ENCODE results near the gene PTPRJ. TPM values are rescaled to one million over a fixed set of nuclear protein-coding genes. Genes with fewer than 3 reads are reported as not detected.

PTPRJ gene
- total and polyA plus RNA-seq, 2 experiments from 2014 or later: 9.3 to 16.4 TPM

- Histone ChIP-seq H3K4me2 (no peak overlapping the region), H3K27me3 (no peaks in the 10 kb centered on the region), H3K79me2 (peaks cover 20% of the 10 kb centered on the region), H3K9me3 (ENCODE audit: low read depth) (no peaks in the 10 kb centered on the region), H3K4me3 (no peak overlapping the region), H4K20me1 (ENCODE audit: insufficient read depth, poor library complexity, severe bottlenecking) (no peaks in the 10 kb centered on the region), H3K27ac (no peak overlapping the region), H3K9me2 (replicated peaks; ENCODE audit: insufficient read depth) (no peaks in the 10 kb centered on the region), H3K4me1 (ENCODE audit: insufficient read depth) (no peaks in the 10 kb centered on the region), H3K36me3 (replicated peaks; ENCODE audit: insufficient read depth, low read depth) (no peaks in the 10 kb centered on the region), H2AFZ (no peak overlapping the region)
- 88% methylated on average over 6 of the region's 6 CpGs for WGBS (ENCODE audit: low lambda C conversion rate, missing lambda C conversion rate)
- no peak for DNase-seq (ENCODE audit: low spot score)
- TF ChIP-seq EZH2 (IDR thresholded peaks at IDR 0.05; ENCODE audit: borderline replicate concordance) (no peak), EZH2phosphoT487 (IDR thresholded peaks at IDR 0.05; ENCODE audit: low read depth, severe bottlenecking, unreplicated experiment) (no peak)
- TF ChIP-seq, protein P1, sequence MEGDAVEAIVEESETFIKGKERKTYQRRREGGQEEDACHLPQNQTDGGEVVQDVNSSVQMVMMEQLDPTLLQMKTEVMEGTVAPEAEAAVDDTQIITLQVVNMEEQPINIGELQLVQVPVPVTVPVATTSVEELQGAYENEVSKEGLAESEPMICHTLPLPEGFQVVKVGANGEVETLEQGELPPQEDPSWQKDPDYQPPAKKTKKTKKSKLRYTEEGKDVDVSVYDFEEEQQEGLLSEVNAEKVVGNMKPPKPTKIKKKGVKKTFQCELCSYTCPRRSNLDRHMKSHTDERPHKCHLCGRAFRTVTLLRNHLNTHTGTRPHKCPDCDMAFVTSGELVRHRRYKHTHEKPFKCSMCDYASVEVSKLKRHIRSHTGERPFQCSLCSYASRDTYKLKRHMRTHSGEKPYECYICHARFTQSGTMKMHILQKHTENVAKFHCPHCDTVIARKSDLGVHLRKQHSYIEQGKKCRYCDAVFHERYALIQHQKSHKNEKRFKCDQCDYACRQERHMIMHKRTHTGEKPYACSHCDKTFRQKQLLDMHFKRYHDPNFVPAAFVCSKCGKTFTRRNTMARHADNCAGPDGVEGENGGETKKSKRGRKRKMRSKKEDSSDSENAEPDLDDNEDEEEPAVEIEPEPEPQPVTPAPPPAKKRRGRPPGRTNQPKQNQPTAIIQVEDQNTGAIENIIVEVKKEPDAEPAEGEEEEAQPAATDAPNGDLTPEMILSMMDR (IDR thresholded peaks at IDR 0.05; ENCODE audit: poor library complexity): no peak
Measured at GRCh38 chr11:48080301-48080861, 100.0 kb downstream of the PTPRJ start.

- no peaks in the 10 kb centered on the region for H3K9me3 ChIP-seq (ENCODE audit: low read depth)
- H3K4me2 ChIP-seq: no peak overlapping the region
- no peaks in the 10 kb centered on the region for H3K27me3 ChIP-seq
- no peak overlapping the region for H3K4me3 ChIP-seq
- no peaks in the 10 kb centered on the region for H3K9me2 ChIP-seq (replicated peaks; ENCODE audit: insufficient read depth)
- WGBS (ENCODE audit: low lambda C conversion rate, missing lambda C conversion rate): 73% methylated on average over 19 of the region's 19 CpGs
- H4K20me1 ChIP-seq (ENCODE audit: insufficient read depth, poor library complexity, severe bottlenecking): no peaks in the 10 kb centered on the region
- DNase-seq (ENCODE audit: low spot score): no peak
- no peak overlapping the region for H2AFZ ChIP-seq
- TF ChIP-seq EZH2 (IDR thresholded peaks at IDR 0.05; ENCODE audit: borderline replicate concordance): no peak
- TF ChIP-seq, protein P1 (IDR thresholded peaks at IDR 0.05; ENCODE audit: poor library complexity): no peak
- TF ChIP-seq EZH2phosphoT487 (IDR thresholded peaks at IDR 0.05; ENCODE audit: low read depth, severe bottlenecking, unreplicated experiment): no peak
- peaks cover 24% of the 10 kb centered on the region for H3K79me2 ChIP-seq
- no peak overlapping the region for H3K27ac ChIP-seq
- no peaks in the 10 kb centered on the region for H3K4me1 ChIP-seq (ENCODE audit: insufficient read depth)
- no peaks in the 10 kb centered on the region for H3K36me3 ChIP-seq (replicated peaks; ENCODE audit: insufficient read depth, low read depth)
Measured at GRCh38 chr11:48081151-48082010, 101.0 kb downstream of the PTPRJ start.

DNA sequence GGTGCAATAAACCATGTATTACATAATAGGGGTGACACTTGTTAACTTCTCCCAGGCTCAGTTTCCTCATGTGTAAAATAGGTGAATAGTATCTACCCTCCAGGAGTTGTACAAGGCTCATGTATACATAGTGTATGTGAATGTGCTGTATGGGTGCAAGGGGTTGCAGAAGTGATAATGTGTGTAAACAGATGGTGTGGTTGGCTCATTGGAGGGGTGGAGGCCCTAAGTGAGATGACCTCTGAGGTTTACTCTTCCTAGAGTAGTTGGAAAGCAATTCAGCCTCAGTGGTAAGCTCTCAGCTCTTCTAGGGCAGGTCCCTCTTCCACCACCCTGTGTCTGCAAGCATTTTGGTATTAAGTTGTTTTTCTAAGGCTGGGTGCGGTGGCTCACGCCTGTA, 102.4 kb downstream of the PTPRJ start:
- Histone ChIP-seq H3K36me3 (replicated peaks; ENCODE audit: insufficient read depth, low read depth) (no peaks in the 10 kb centered on the region), H3K27me3 (no peaks in the 10 kb centered on the region), H3K9me3 (ENCODE audit: low read depth) (no peaks in the 10 kb centered on the region), H4K20me1 (ENCODE audit: insufficient read depth, poor library complexity, severe bottlenecking) (no peaks in the 10 kb centered on the region), H3K4me3 (no peak overlapping the region), H3K4me2 (no peak overlapping the region), H3K4me1 (ENCODE audit: insufficient read depth) (peaks cover 4% of the 10 kb centered on the region), H2AFZ (no peak overlapping the region), H3K9me2 (replicated peaks; ENCODE audit: insufficient read depth) (no peaks in the 10 kb centered on the region), H3K27ac (no peak overlapping the region), H3K79me2 (peaks cover 36% of the 10 kb centered on the region)
- DNase-seq (ENCODE audit: low spot score): no peak
- WGBS (ENCODE audit: low lambda C conversion rate, missing lambda C conversion rate): 95% methylated on average over 2 of the region's 2 CpGs
- TF ChIP-seq, protein P1 (IDR thresholded peaks at IDR 0.05; ENCODE audit: poor library complexity): no peak
- no peak for TF ChIP-seq EZH2 (IDR thresholded peaks at IDR 0.05; ENCODE audit: borderline replicate concordance)

Data from hepatocyte (in vitro differentiated cells).